GM12801 (cell line): ENCODE measurements around the gene PRKAA2.

Source experiments
- CTCF ChIP-seq: IDR thresholded peaks from one replicate; pipeline ENCODE4 v1.5.1; 2011; ENCODE audit warnings: control low read depth; ENCODE audit not compliant: insufficient read length; ENCODE audit errors: extremely low read depth

Gene PRKAA2

GRCh38 chr1:56676571-56677035 is 31.5 kb downstream of the PRKAA2 start:
- no peak for TF ChIP-seq CTCF

- no peak for TF ChIP-seq CTCF
Observed at GRCh38 chr1:56683569-56683968, 38.5 kb downstream of the PRKAA2 start.

GRCh38 chr1:56686169-56686568 is 41.1 kb downstream of the PRKAA2 start:
- no peak for TF ChIP-seq CTCF

GRCh38 chr1:56688522-56689026 is 43.5 kb downstream of the PRKAA2 start:
- no peak for TF ChIP-seq CTCF

- no peak for TF ChIP-seq CTCF
Observed at GRCh38 chr1:56696663-56697062, 51.5 kb downstream of the PRKAA2 start.

- TF ChIP-seq CTCF: no peak
Observed at GRCh38 chr1:56703747-56704146, 58.6 kb downstream of the PRKAA2 start.

GRCh38 chr1:56707379-56707778 is 62.3 kb downstream of the PRKAA2 start:
- no peak for TF ChIP-seq CTCF
